ENCODE results near the gene PLA2G2C.

DNA sequence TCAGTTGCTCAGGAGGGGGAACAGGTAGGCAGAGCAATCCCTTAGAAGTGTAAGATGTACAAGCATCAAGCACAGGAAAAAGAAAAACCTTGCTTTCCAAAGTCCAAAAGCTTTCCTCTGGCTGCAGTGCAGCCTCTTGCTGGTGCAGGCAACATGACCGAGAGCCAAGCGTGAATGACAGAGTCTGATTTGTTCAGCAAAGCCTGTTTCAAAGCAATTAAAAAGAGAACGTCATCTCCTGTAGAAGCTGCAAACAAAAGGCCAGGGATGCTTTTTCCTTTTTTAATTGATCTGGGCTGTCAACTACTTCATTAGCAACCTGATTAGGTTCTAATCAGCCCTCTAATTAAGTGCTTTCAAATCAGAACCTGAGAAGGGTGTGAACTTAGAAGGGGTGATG is 38.2 kb upstream of the PLA2G2C start:
- TF ChIP-seq ZFX (IDR thresholded peaks at IDR 0.05): no peak
- TF ChIP-seq, protein P1, sequence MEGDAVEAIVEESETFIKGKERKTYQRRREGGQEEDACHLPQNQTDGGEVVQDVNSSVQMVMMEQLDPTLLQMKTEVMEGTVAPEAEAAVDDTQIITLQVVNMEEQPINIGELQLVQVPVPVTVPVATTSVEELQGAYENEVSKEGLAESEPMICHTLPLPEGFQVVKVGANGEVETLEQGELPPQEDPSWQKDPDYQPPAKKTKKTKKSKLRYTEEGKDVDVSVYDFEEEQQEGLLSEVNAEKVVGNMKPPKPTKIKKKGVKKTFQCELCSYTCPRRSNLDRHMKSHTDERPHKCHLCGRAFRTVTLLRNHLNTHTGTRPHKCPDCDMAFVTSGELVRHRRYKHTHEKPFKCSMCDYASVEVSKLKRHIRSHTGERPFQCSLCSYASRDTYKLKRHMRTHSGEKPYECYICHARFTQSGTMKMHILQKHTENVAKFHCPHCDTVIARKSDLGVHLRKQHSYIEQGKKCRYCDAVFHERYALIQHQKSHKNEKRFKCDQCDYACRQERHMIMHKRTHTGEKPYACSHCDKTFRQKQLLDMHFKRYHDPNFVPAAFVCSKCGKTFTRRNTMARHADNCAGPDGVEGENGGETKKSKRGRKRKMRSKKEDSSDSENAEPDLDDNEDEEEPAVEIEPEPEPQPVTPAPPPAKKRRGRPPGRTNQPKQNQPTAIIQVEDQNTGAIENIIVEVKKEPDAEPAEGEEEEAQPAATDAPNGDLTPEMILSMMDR (conservative IDR thresholded peaks at IDR 0.05): no peak
